Thymus (tissue), 14 donors: ENCODE data around the gene TOB2. TPM values are rescaled to one million over a fixed set of nuclear protein-coding genes. Genes with fewer than 3 reads are reported as not detected.

ENCODE experiments used
- DNase-seq, 9 donors: peaks; one replicate each; pipeline ENCODE4 v3.0.0-alpha.2; 2013; ENCODE audit warnings: low spot score in 9 of 9, low read depth in 6 of 9, missing footprints in 1 of 9
- H3K27ac ChIP-seq, 2 donors: one replicate each; pipeline ENCODE4 v1.5.1; 2013; ENCODE audit warnings: control low read depth in 1 of 2, low read depth in 1 of 2, low read length in 1 of 2, mild to moderate bottlenecking in 1 of 2, moderate library complexity in 1 of 2
- H3K27me3 ChIP-seq, 2 donors: one replicate each; pipeline ENCODE4 v1.5.1; 2013; ENCODE audit warnings: low read length in 1 of 2; ENCODE audit not compliant: control insufficient read depth in 2 of 2, insufficient read depth in 1 of 2
- H3K36me3 ChIP-seq, 2 donors: one replicate each; pipeline ENCODE4 v1.5.1; 2013; ENCODE audit warnings: low read length in 1 of 2, mild to moderate bottlenecking in 1 of 2, moderate library complexity in 1 of 2; ENCODE audit not compliant: control insufficient read depth in 2 of 2, insufficient read depth in 2 of 2
- H3K4me1 ChIP-seq, 2 donors: one replicate each; pipeline ENCODE4 v1.5.1; 2013; ENCODE audit warnings: low read length in 2 of 2; ENCODE audit not compliant: control insufficient read depth in 2 of 2, insufficient read depth in 2 of 2
- H3K4me3 ChIP-seq, 2 donors: one replicate each; pipeline ENCODE4 v1.5.1; 2013; ENCODE audit warnings: low read length in 2 of 2, control low read depth in 1 of 2, mild to moderate bottlenecking in 1 of 2
- H3K9me3 ChIP-seq, 2 donors: one replicate each; pipeline ENCODE4 v1.5.1; 2013; ENCODE audit warnings: low read length in 1 of 2, mild to moderate bottlenecking in 1 of 2; ENCODE audit not compliant: control insufficient read depth in 2 of 2, insufficient read depth in 1 of 2
- WGBS: extraction: QIAGEN DNeasy Blood & Tissue Kit; methylation state at CpG from one replicate; pipeline ENCODE4 v1.1.7; 2013; 5-methylcytosine and 5-hydroxymethylcytosine counted together
- long read RNA-seq, 10 donors: transcript quantifications; one replicate each; lab custom pipeline, GENCODE V29; 2026
- polyA plus RNA-seq: library from polyadenylated mRNA; stranded (reverse); fragments of 200-250 nt; gene quantifications from one replicate; pipeline ENCODE4 v1.2.3, GENCODE V29; 2013
- total RNA-seq: library from RNA; stranded (reverse); fragments of 120-200 nt; gene quantifications from one replicate; pipeline ENCODE4 v1.2.4, GENCODE V29; 2013
- donor health status: healthy.

Gene TOB2
- total RNA-seq (15.0 TPM), polyA plus RNA-seq (17.3 TPM)
- long read RNA-seq, donor 1, full-length matches to known transcripts: 2 of 2 reads
- long read RNA-seq, donor 1, partial matches to known transcripts: 0 of 2 reads
- long read RNA-seq, donor 1, other reads (novel, unspliced or antisense): 0 of 2 reads
- long read RNA-seq, donor 2, full-length matches to known transcripts: 24 of 24 reads
- long read RNA-seq, donor 2, partial matches to known transcripts: 0 of 24 reads
- long read RNA-seq, donor 2, other reads (novel, unspliced or antisense): 0 of 24 reads
- long read RNA-seq, donor 3, full-length matches to known transcripts: 15 of 15 reads
- long read RNA-seq, donor 3, partial matches to known transcripts: 0 of 15 reads
- long read RNA-seq, donor 3, other reads (novel, unspliced or antisense): 0 of 15 reads
- long read RNA-seq, donor 4, full-length matches to known transcripts: 13 of 13 reads
- long read RNA-seq, donor 4, partial matches to known transcripts: 0 of 13 reads
- long read RNA-seq, donor 4, other reads (novel, unspliced or antisense): 0 of 13 reads
- long read RNA-seq, donor 5, full-length matches to known transcripts: 25 of 193 reads
- long read RNA-seq, donor 5, partial matches to known transcripts: 150 of 193 reads
- long read RNA-seq, donor 5, other reads (novel, unspliced or antisense): 18 of 193 reads
- long read RNA-seq, donor 6, full-length matches to known transcripts: 10 of 10 reads
- long read RNA-seq, donor 6, partial matches to known transcripts: 0 of 10 reads
- long read RNA-seq, donor 6, other reads (novel, unspliced or antisense): 0 of 10 reads
- long read RNA-seq, donor 7, full-length matches to known transcripts: 18 of 18 reads
- long read RNA-seq, donor 7, partial matches to known transcripts: 0 of 18 reads
- long read RNA-seq, donor 7, other reads (novel, unspliced or antisense): 0 of 18 reads
- long read RNA-seq, donor 8, full-length matches to known transcripts: 5 of 5 reads
- long read RNA-seq, donor 8, partial matches to known transcripts: 0 of 5 reads
- long read RNA-seq, donor 8, other reads (novel, unspliced or antisense): 0 of 5 reads
- long read RNA-seq, donor 9, full-length matches to known transcripts: 8 of 8 reads
- long read RNA-seq, donor 9, partial matches to known transcripts: 0 of 8 reads
- long read RNA-seq, donor 9, other reads (novel, unspliced or antisense): 0 of 8 reads
- long read RNA-seq, donor 10, full-length matches to known transcripts: 18 of 18 reads
- long read RNA-seq, donor 10, partial matches to known transcripts: 0 of 18 reads
- long read RNA-seq, donor 10, other reads (novel, unspliced or antisense): 0 of 18 reads

GRCh38 chr22:41446639-41447434 is at the start of gene TOB2:
Gene TOB2, minus strand, starts transcription at chr22:41446801. Its CDS starts 9,456 bp downstream, at chr22:41437345.
- peaks cover 0 to 7% of the 10 kb centered on the region in 2 donors for H3K9me3 ChIP-seq
- peak within 1 kb of the TSS; percentile 99 to 100 for H3K27ac ChIP-seq
- no peaks in the 10 kb centered on the region for H3K27me3 ChIP-seq
- peaks cover 3 to 25% of the 10 kb centered on the region in 2 donors for H3K4me1 ChIP-seq
- H3K4me3 ChIP-seq: peak within 1 kb of the TSS; percentile 74 to 96
- peaks cover 0 to 18% of the 10 kb centered on the region in 2 donors for H3K36me3 ChIP-seq
- WGBS: under 1% methylated on average over 85 of the region's 85 CpGs
- peak; percentile 82 to 98 (median 94) for DNase-seq

DNA sequence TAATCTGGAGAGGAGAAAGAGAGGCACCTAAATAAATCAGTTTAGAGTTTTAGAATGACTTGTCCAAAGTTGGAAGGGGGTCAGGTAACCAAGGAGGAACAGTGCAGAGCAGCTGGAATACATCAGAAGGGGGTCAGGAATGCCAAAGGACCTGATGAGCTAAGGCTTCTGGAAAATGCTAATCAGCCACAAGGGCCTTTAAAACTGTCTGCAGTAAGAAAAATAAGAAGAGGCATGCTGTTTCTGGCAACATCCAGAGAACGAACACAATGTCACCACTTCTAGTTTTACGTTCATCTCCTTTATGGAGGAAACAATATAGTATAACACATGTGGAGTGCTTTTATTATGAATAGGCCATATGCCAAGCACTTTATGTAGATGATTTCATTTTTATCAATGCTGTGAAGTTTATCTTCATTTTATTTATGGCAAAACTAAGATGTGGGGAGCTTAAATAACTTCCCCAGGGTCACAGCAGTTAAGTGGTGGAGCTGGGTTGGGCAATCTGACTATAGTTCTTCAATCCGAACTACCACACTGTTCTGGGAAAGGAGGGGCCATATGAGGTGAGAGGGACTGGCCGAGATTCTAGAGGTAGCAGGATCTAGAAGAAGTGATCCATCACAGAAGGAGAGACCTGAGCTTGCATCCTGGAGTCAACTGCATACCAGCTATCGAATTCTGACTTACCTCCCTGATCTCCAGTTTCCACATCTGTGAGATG is 44.9 kb upstream of the TOB2 start:
- no peak for DNase-seq
- no peak overlapping the region for H3K4me3 ChIP-seq
- no peak overlapping the region for H3K27ac ChIP-seq
- WGBS: 95% methylated on average over 5 of the region's 5 CpGs
- peaks cover 3 to 9% of the 10 kb centered on the region in 2 donors for H3K36me3 ChIP-seq
- no peaks in the 10 kb centered on the region for H3K27me3 ChIP-seq
- H3K9me3 ChIP-seq: no peaks in the 10 kb centered on the region
- no peaks in the 10 kb centered on the region for H3K4me1 ChIP-seq

- WGBS: 95% methylated on average over 3 of the region's 3 CpGs
- no peak for DNase-seq
- Histone ChIP-seq H3K36me3 (no peaks in the 10 kb centered on the region), H3K4me3 (no peak overlapping the region), H3K27me3 (no peaks in the 10 kb centered on the region), H3K27ac (no peak overlapping the region), H3K4me1 (no peaks in the 10 kb centered on the region), H3K9me3 (no peaks in the 10 kb centered on the region)
These were observed 42.2 kb upstream of the TOB2 start for GRCh38 chr22:41488596-41489385.

GRCh38 chr22:41488076-41488475 is 41.5 kb upstream of the TOB2 start:
- no peak for DNase-seq
- H3K9me3 ChIP-seq: no peaks in the 10 kb centered on the region
- no peaks in the 10 kb centered on the region for H3K4me1 ChIP-seq
- no peaks in the 10 kb centered on the region for H3K27me3 ChIP-seq
- no peak overlapping the region for H3K27ac ChIP-seq
- no peaks in the 10 kb centered on the region for H3K36me3 ChIP-seq
- no peak overlapping the region for H3K4me3 ChIP-seq
- WGBS: 97% methylated on average over 4 of the region's 4 CpGs

DNA sequence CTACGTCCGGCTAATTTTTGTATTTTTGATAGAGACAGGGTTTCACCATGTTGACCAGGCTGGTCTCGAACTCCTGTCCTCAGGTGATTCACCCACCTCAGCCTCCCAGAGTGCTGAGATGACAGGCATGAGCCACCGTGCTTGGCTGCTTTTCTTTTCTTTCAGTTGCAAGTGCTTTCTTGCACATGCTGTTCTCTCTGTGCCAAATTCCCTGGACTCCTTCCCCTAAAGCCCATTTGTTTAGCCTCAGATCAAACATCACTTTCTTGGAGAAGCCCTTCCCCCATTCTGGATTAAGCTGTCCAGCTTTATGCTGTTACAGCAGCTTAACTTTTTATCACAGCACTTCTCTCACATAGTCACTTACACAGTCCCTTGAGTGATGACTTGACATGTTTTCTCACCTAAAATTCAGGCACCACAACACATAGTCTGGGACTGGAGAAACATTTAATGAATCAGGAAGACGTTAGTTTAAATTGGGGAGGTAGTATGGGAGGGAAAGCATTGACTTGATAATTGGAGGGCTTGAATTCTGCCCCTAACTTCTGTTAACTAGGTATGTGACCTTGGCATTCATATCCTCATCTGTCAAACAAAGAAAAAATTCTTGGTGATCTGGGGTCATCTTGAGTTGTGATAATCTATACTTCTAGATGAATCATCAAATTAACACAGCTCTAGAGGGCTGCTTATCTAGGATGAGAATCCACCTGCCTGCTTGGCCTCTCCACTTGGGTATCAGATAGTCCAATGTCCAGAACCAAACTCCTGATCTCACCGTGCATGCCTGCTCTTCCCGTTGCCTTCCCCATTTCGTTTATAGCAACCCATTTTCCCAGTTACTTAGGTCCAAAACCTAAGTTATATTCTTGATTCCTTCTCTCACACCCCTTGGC is 40.7 kb upstream of the TOB2 start:
- H3K27me3 ChIP-seq: no peaks in the 10 kb centered on the region
- H3K27ac ChIP-seq: no peak overlapping the region
- whole genome bisulfite sequencing: 96% methylated on average over 8 of the region's 8 CpGs
- no peak overlapping the region for H3K4me3 ChIP-seq
- H3K9me3 ChIP-seq: no peaks in the 10 kb centered on the region
- no peaks in the 10 kb centered on the region for H3K4me1 ChIP-seq
- DNase-seq: no peak
- H3K36me3 ChIP-seq: no peaks in the 10 kb centered on the region

DNA sequence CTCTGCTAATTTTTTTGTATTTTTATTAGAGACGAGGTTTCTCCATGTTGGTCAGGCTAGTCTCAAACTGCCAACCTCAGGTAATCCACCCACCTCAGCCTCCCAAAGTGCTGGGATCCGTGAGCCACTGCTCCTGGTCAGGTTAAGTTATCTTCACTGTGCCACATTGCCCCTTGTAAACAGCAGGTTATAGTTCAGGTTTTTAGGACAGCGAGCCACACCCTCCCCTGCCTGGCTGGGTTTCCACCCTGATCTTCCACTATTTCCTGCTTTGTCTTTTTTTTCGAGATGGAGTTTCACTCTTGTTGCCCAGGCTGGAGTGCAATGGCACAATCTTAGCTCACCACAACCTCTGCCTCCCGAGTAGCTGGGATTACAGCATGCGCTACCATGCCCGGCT is 38.4 kb upstream of the TOB2 start:
- Histone ChIP-seq H3K4me1 (no peaks in the 10 kb centered on the region), H3K27ac (no peak overlapping the region), H3K36me3 (peaks cover 0 to 2% of the 10 kb centered on the region in 2 donors), H3K9me3 (no peaks in the 10 kb centered on the region), H3K27me3 (no peaks in the 10 kb centered on the region), H3K4me3 (no peak overlapping the region)
- 97% methylated on average over 7 of the region's 7 CpGs for WGBS
- DNase-seq: no peak
